ENCODE data around the gene PP2D1. TPM values are rescaled to one million over a fixed set of nuclear protein-coding genes. Genes with fewer than 3 reads are reported as not detected.

The PP2D1 gene, protein sequence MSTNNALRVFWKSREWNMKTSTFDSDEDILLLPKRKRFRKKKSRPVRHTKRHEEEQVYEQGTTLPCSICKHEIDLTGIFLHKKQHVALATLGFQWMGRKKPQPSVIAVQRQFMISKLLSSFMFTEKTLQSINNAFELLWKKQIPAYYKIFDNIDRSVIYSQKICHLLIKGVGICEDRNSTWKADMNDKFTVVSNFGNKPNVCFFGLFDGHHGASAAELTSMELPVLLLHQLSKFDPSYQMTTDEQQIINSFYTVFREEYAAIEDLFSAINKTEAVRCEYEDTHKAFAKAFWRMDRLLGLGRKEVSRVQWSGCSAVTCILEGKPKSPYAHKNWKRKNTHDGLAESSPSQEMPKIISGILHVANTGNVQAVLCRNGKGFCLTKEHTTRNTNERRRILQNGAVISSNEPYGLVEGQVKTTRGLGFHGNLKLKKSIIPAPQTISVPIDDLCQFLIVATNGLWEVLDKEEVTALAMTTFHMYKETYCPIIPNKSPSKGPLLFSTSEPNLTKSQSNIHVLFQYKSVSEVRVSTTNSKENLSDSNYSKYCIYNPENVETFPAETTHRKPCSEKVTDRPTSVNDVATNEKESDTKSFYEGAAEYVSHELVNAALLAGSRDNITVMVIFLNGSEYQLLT
- total RNA-seq (2021; ENCODE audit: unreplicated experiment) (not detected), Bru-seq, nascent RNA (not detected), BruChase-seq, experiment 1, labeled RNA remaining after a 2-hour chase (not detected), BruChase-seq, experiment 2, labeled RNA remaining after a 6-hour chase (not detected)
- polyA plus RNA-seq (2012; ENCODE audit: insufficient read length) = not detected
- long read RNA-seq = 0 reads

DNA sequence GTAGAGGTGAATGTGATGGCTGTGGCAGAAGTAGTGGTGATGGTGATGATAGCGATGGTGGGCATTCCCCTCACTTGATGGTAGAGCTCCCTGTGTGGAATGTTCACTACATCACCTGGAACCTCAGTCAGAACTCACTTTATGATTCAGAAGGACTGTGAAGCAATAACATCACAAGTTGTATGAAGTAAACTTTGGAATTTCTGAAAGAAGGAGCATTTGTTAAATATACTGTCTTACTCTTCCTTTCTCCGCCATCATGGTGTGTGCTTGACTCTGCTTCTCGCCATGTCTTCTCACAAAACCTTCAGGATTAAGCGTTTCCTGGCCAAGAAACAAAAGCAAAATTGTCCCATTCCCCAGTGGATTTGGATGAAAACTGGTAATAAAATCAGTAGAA is at the start of gene PP2D1:
Gene PP2D1 (minus strand): TSS at position 101 of the 400 bp plus-strand sequence. CDS start 192 bp downstream, outside the sequence.
- H3K4me3 ChIP-seq (ENCODE audit: low read depth in 2 of 2, low read length in 2 of 2) = no peak within 1 kb of the TSS
- TF ChIP-seq, protein P1, sequence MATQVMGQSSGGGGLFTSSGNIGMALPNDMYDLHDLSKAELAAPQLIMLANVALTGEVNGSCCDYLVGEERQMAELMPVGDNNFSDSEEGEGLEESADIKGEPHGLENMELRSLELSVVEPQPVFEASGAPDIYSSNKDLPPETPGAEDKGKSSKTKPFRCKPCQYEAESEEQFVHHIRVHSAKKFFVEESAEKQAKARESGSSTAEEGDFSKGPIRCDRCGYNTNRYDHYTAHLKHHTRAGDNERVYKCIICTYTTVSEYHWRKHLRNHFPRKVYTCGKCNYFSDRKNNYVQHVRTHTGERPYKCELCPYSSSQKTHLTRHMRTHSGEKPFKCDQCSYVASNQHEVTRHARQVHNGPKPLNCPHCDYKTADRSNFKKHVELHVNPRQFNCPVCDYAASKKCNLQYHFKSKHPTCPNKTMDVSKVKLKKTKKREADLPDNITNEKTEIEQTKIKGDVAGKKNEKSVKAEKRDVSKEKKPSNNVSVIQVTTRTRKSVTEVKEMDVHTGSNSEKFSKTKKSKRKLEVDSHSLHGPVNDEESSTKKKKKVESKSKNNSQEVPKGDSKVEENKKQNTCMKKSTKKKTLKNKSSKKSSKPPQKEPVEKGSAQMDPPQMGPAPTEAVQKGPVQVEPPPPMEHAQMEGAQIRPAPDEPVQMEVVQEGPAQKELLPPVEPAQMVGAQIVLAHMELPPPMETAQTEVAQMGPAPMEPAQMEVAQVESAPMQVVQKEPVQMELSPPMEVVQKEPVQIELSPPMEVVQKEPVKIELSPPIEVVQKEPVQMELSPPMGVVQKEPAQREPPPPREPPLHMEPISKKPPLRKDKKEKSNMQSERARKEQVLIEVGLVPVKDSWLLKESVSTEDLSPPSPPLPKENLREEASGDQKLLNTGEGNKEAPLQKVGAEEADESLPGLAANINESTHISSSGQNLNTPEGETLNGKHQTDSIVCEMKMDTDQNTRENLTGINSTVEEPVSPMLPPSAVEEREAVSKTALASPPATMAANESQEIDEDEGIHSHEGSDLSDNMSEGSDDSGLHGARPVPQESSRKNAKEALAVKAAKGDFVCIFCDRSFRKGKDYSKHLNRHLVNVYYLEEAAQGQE (IDR thresholded peaks at IDR 0.05; ENCODE audit: insufficient read depth in 1 of 2, low read depth in 2 of 2, low read length in 1 of 2) = no peak
- TF ChIP-seq TCF7L2 (IDR thresholded peaks at IDR 0.05; ENCODE audit: low read depth, low read length) (no peak), SIN3A (IDR thresholded peaks at IDR 0.05; ENCODE audit: borderline replicate concordance, insufficient read depth, low read depth, low read length) (no peak), POLR2AphosphoS5 (IDR thresholded peaks at IDR 0.05; ENCODE audit: low read depth, low read length) (no peak)
- TF ChIP-seq, protein P2, sequence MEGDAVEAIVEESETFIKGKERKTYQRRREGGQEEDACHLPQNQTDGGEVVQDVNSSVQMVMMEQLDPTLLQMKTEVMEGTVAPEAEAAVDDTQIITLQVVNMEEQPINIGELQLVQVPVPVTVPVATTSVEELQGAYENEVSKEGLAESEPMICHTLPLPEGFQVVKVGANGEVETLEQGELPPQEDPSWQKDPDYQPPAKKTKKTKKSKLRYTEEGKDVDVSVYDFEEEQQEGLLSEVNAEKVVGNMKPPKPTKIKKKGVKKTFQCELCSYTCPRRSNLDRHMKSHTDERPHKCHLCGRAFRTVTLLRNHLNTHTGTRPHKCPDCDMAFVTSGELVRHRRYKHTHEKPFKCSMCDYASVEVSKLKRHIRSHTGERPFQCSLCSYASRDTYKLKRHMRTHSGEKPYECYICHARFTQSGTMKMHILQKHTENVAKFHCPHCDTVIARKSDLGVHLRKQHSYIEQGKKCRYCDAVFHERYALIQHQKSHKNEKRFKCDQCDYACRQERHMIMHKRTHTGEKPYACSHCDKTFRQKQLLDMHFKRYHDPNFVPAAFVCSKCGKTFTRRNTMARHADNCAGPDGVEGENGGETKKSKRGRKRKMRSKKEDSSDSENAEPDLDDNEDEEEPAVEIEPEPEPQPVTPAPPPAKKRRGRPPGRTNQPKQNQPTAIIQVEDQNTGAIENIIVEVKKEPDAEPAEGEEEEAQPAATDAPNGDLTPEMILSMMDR (IDR thresholded peaks at IDR 0.05) = no peak
- no peaks in the 10 kb centered on the region for H3K27me3 ChIP-seq (ENCODE audit: control insufficient read depth, insufficient read depth, low read length)
- H3K36me3 ChIP-seq (ENCODE audit: control insufficient read depth, insufficient read depth, low read length) = no peaks in the 10 kb centered on the region
- no peaks in the 10 kb centered on the region for H3K4me1 ChIP-seq (ENCODE audit: control insufficient read depth, insufficient read depth, low read length)
- ChIA-PET CTCF (no interaction called here), POLR2A (no interaction called here)
- DNase-seq (ENCODE audit: low read depth, low spot score) (no peak), ATAC-seq (no peak)
- no peak within 1 kb of the TSS for H3K27ac ChIP-seq (ENCODE audit: low read length)
- no TSS peak for BruUV-seq (replicated peaks)
- in situ Hi-C loops (cut with HindIII; ENCODE audit: low pct_unique_long_range_greater_than_20kb, low sequenced_read_pairs) (no loop called here), intact Hi-C loops (cut with micrococcal nuclease; ENCODE audit: unreplicated experiment) (no loop called here)
- H3K9me3 ChIP-seq (ENCODE audit: control insufficient read depth, insufficient read depth, low read depth, low read length) = no peaks in the 10 kb centered on the region

DNA sequence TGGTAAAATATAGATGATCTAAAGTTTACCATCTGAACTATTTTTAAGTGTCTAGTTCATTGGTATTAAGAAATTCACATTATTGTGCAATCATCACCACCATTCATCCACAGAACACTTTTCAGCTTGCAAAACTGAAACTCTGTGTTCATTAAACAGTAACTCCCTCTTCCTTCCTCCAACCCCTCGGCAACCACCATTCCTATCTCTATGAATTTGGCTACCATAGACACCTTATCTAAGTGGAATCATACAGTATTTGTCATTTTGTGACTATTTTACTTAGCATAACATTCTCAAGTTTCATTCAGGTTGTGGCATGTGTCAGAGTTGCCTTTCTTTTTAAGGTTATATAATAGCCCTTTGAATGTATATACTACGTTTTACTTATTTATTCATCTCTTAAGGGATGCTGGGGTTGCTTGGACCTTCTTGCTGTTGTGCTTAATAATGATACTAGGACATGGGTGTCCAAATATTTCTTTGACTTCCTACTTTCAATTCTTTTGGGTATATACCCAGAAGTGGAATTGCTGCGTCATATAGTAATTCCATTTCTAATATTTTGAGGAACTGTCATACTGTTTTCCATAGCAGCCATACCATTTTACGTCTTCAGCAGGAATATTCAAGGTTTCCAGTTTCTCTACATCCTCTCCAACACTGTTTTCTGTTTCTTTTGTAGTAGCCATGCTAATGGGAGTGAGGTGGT is 49.1 kb upstream of the PP2D1 start:
- in situ Hi-C loops (cut with HindIII; ENCODE audit: low pct_unique_long_range_greater_than_20kb, low sequenced_read_pairs) (no loop called here), intact Hi-C loops (cut with micrococcal nuclease; ENCODE audit: unreplicated experiment) (no loop called here)
- no peaks in the 10 kb centered on the region; the same call in 1 of the 2 replicates for H3K4me1 ChIP-seq (ENCODE audit: control insufficient read depth, insufficient read depth, low read length)
- no peaks in the 10 kb centered on the region for H3K9me3 ChIP-seq (ENCODE audit: control insufficient read depth, insufficient read depth, low read depth, low read length)
- POLR2A ChIA-PET = no interaction called here
- no peak for TF ChIP-seq POLR2AphosphoS5 (IDR thresholded peaks at IDR 0.05; ENCODE audit: low read depth, low read length)
- TF ChIP-seq SIN3A (IDR thresholded peaks at IDR 0.05; ENCODE audit: borderline replicate concordance, insufficient read depth, low read depth, low read length) = no peak
- no peak for TF ChIP-seq TCF7L2 (IDR thresholded peaks at IDR 0.05; ENCODE audit: low read depth, low read length)
- TF ChIP-seq, protein P1 (IDR thresholded peaks at IDR 0.05; ENCODE audit: insufficient read depth in 1 of 2, low read depth in 2 of 2, low read length in 1 of 2) = no peak
- TF ChIP-seq, protein P2 (IDR thresholded peaks at IDR 0.05) = no peak
- no peaks in the 10 kb centered on the region for H3K27me3 ChIP-seq (ENCODE audit: control insufficient read depth, insufficient read depth, low read length)
- ATAC-seq = no peak
- H3K27ac ChIP-seq (ENCODE audit: low read length) = no peak overlapping the region
- DNase-seq (ENCODE audit: low read depth, low spot score) = no peak
- H3K36me3 ChIP-seq (ENCODE audit: control insufficient read depth, insufficient read depth, low read length) = no peaks in the 10 kb centered on the region
- BruUV-seq (replicated peaks) = no TSS peak
- CTCF ChIA-PET = no interaction called here
- no peak overlapping the region for H3K4me3 ChIP-seq (ENCODE audit: low read depth in 2 of 2, low read length in 2 of 2)
